ENCODE measurements around the gene GALNS. TPM values are rescaled to one million over a fixed set of nuclear protein-coding genes. Genes with fewer than 3 reads are reported as not detected.

Gene GALNS
- total and polyA plus RNA-seq, 2 of the 8 experiments (the other 6 are each of a cell fraction or from before 2014, with no cell fraction given) = 8.9 to 17.8 TPM

- no peak for TF ChIP-seq CTCF (IDR thresholded peaks at IDR 0.05; ENCODE audit: control extremely low read depth in 1 of 3, insufficient read depth in 1 of 3, low read depth in 1 of 3, low read length in 3 of 3)
- peak in 1 of 2 experiments; percentile 61; a peak in 1 of 3 replicates for TF ChIP-seq POLR2A (IDR thresholded peaks at IDR 0.05; ENCODE audit: control extremely low read depth in 1 of 2, low read depth in 2 of 2, low read length in 2 of 2)
- TF ChIP-seq POLR2AphosphoS5 (IDR thresholded peaks at IDR 0.05; ENCODE audit: low read depth, low read length) = peak; percentile 43; the same call in 1 of the 2 replicates
These were observed 52.6 kb downstream of the GALNS start (continued) for GRCh38 chr16:88804173-88804551.
